Measurements from ENCODE around the gene AGMO.

- TF ChIP-seq CTCF (IDR thresholded peaks at IDR 0.05; ENCODE audit: low read depth, low read length, poor library complexity, severe bottlenecking) (no peak), EZH2phosphoT487 (IDR thresholded peaks at IDR 0.05; ENCODE audit: borderline replicate concordance, low read length) (no peak)
These were observed 70.5 kb downstream of the AGMO start for GRCh38 chr7:15491361-15491760.
